Vagina (tissue), 2 donors: ENCODE results near the gene CDH4.

ENCODE experiments used
- CTCF ChIP-seq, 3 experiments: fragments of 450-650 bp in 2 of 3; fragments of 200-600 bp in 1 of 3; sonication (generic) in 1 of 3; IDR thresholded peaks; one replicate each; pipeline ENCODE4 v1.5.1; 2017 to 2019; ENCODE audit warnings: antibody characterized with exemption in 3 of 3, mild to moderate bottlenecking in 2 of 3, moderate library complexity in 2 of 3
- POLR2AphosphoS5 ChIP-seq, 2 donors: sonication (generic); formaldehyde crosslinking; IDR thresholded peaks; one replicate each; pipeline ENCODE4 v1.9.0; 2017; ENCODE audit warnings: antibody characterized with exemption in 2 of 2, mild to moderate bottlenecking in 2 of 2, low read depth in 1 of 2; ENCODE audit not compliant: insufficient read depth in 1 of 2

GRCh38 chr20:61300293-61300692, 48.2 kb downstream of the CDH4 start:
- no peak for TF ChIP-seq CTCF (IDR thresholded peaks at IDR 0.05)
- no peak for TF ChIP-seq POLR2AphosphoS5 (IDR thresholded peaks at IDR 0.05; ENCODE audit: insufficient read depth in 1 of 2, low read depth in 1 of 2)
